Testis (tissue), 3 donors: Measurements from ENCODE around the gene DDA1. TPM values are rescaled to one million over a fixed set of nuclear protein-coding genes. Genes with fewer than 3 reads are reported as not detected.

Experiments
- DNase-seq: peaks from one replicate; pipeline ENCODE4 v3.0.0-alpha.2; 2019
- H3K27ac ChIP-seq, 2 donors: fragments of 200-600 bp; sonication (generic); one replicate each; pipeline ENCODE4 v1.5.1; 2019
- H3K27me3 ChIP-seq: fragments of 200-600 bp; sonication (generic); one replicate; pipeline ENCODE4 v1.5.1; 2019
- H3K36me3 ChIP-seq: fragments of 200-600 bp; sonication (generic); one replicate; pipeline ENCODE4 v1.5.1; 2017; ENCODE audit warnings: low read depth; ENCODE audit errors: missing control alignments
- H3K4me1 ChIP-seq: fragments of 200-600 bp; sonication (generic); one replicate; pipeline ENCODE4 v1.5.1; 2019
- H3K4me3 ChIP-seq, 2 donors: fragments of 200-600 bp; sonication (generic); one replicate each; pipeline ENCODE4 v1.5.1; 2017 to 2019
- H3K9me3 ChIP-seq: fragments of 200-600 bp; sonication (generic); one replicate; pipeline ENCODE4 v1.5.1; 2017
- POLR2A ChIP-seq: fragments of 450-650 bp; IDR thresholded peaks from one replicate; pipeline ENCODE4 v1.6.1; 2017; ENCODE audit warnings: antibody characterized with exemption, mild to moderate bottlenecking, moderate library complexity
- WGBS, 2 donors: methylation state at CpG; one replicate each; pipeline ENCODE4 v1.1.5; 2018; 5-methylcytosine and 5-hydroxymethylcytosine counted together
- intact Hi-C: fragments of 100-400 bp; cut with DNase I; formaldehyde crosslinking; loops from one replicate; pipeline ENCODE4 v1.15.1; 2023; ENCODE audit warnings: low total_unique reads
- polyA plus RNA-seq: library from polyadenylated mRNA; stranded (reverse); fragments of 350-450 nt; fragmentation: Illumina TruSeq; extraction: RNeasy Lipid Tissue Mini Kit (QIAGEN cat#74804); gene quantifications from one replicate; pipeline ENCODE4 v1.2.3, GENCODE V29; 2014; ENCODE audit warnings: low read depth, low replicate concordance; ENCODE audit not compliant: insufficient read depth
- total RNA-seq, 2 donors: library from RNA; depleted of rRNA; stranded (reverse); fragments of >200 nt; gene quantifications; one replicate each; pipeline ENCODE4 v1.2.3, GENCODE V29; 2016
- TF ChIP-seq, protein P1 (sequence below), 3 experiments: fragments of 450-650 bp in 2 of 3; fragments of 200-600 bp in 1 of 3; sonication (generic) in 1 of 3; IDR thresholded peaks; one replicate each; pipeline ENCODE4 v1.5.1; 2016 to 2019; ENCODE audit warnings: antibody characterized with exemption in 3 of 3, mild to moderate bottlenecking in 2 of 3, moderate library complexity in 1 of 3

DDA1 gene
- total and polyA plus RNA-seq, 3 donors from 2014 or later: 46.4 to 123 (median 55.5) TPM

DNA sequence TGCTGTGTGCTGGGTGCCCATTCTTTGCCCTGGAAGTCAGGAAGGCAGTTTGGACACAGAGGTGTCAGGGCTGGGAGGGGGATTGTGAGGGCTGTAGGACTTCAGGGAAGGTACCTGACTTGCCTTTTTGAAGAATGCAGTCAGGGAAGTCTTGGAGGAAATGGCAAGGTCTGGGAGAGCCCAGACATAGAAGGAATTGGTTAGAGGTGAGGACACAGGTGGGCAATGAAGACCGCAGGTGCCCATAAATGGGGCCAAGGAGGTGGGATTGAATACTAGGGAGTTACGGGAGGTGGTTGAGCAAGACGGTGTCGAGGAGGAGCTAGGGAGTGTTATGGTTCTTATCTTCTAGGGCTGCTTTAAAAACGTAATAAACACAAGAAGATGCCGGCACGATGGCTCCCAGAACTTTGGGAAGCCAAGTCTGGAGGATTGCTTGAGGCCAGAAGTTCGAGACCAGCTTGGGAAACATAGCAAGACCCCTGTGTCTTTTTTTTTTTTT, 1.4 kb upstream of the DDA1 start:
- Histone ChIP-seq H3K36me3 (no peaks in the 10 kb centered on the region), H3K9me3 (no peaks in the 10 kb centered on the region), H3K27me3 (no peaks in the 10 kb centered on the region), H3K27ac (no peak overlapping the region), H3K4me3 (no peak overlapping the region), H3K4me1 (peaks cover 44% of the 10 kb centered on the region)
- TF ChIP-seq, protein P1, sequence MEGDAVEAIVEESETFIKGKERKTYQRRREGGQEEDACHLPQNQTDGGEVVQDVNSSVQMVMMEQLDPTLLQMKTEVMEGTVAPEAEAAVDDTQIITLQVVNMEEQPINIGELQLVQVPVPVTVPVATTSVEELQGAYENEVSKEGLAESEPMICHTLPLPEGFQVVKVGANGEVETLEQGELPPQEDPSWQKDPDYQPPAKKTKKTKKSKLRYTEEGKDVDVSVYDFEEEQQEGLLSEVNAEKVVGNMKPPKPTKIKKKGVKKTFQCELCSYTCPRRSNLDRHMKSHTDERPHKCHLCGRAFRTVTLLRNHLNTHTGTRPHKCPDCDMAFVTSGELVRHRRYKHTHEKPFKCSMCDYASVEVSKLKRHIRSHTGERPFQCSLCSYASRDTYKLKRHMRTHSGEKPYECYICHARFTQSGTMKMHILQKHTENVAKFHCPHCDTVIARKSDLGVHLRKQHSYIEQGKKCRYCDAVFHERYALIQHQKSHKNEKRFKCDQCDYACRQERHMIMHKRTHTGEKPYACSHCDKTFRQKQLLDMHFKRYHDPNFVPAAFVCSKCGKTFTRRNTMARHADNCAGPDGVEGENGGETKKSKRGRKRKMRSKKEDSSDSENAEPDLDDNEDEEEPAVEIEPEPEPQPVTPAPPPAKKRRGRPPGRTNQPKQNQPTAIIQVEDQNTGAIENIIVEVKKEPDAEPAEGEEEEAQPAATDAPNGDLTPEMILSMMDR (IDR thresholded peaks at IDR 0.05): no peak
- TF ChIP-seq POLR2A: no peak
- 65 to 69% methylated on average over 8 of the region's 8 CpGs for WGBS, 2 donors
- intact Hi-C loops: no loop called here
- DNase-seq: no peak

DNA sequence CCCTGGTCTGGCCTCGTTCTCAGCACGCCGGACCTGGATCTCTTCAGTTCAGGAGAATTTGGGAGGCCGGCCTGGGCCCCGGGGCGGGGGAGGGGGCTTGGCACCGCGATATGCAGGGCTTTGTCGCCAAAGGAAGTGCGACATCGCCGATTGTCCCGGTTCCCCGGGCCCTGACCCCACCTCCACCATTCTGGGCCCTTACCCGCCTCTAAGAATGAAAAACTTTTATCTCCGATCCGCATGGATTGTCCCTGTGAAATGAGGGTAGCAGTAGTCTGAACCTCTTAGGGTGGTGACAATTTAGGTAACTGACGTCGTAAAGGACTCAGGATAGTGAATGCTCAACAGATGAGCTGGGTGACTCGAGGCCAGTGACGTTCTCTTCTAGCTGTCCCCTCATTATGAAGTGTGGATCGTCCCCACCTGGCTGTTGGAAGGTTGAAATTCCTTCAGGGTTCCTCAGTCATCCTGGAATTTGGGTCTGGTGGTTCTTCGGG, 650 bp downstream of the DDA1 start:
- no peaks in the 10 kb centered on the region for H3K36me3 ChIP-seq
- peaks cover 29% of the 10 kb centered on the region for H3K4me1 ChIP-seq

DNA sequence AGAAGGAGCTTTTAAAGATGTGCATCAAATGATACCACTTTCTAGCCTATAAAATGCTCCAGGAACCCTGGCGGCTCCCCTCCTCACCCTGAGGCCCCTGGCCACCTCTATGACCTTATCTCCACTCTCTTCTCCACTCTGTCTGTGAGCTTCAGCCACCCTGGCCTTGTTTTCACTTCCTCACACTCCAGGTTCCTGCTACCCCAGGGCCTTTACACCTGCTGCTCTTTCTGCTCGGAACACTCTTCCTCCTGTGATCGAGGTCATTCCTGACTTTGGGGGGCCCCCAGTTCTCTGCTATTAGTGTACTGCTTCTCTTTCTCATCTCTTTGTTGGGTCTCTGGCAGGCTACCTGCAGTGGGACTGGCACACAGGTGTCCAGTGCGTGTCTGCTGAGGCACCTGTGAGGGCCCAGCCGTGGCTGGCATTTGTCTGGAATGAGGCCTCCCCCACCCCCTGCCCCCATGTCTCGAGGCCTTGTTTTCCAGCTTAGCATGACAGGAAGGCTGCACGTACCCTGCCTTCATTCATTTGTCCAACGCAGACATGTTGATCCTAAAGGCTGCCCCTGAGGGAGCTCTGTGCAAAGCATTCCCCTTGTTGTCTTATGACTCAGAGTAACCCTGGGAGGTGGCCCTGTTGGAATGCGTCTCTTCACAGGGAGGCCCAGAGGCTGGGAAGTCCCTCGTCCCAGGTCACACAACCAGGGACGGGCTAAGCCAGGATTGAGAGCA, 2.3 kb downstream of the DDA1 start:
- Histone ChIP-seq H3K36me3 (no peaks in the 10 kb centered on the region), H3K9me3 (no peaks in the 10 kb centered on the region), H3K27me3 (no peaks in the 10 kb centered on the region), H3K4me3 (no peak overlapping the region), H3K4me1 (peaks cover 23% of the 10 kb centered on the region), H3K27ac (no peak overlapping the region)
- no peak for DNase-seq
- intact Hi-C loops: no loop called here
- WGBS, 2 donors: 64 to 78% methylated on average over 8 to 11 of the region's 11 CpGs
- TF ChIP-seq, protein P1 (IDR thresholded peaks at IDR 0.05): no peak
- no peak for TF ChIP-seq POLR2A

More for the DNA sequence above, 650 bp downstream of the DDA1 start:
- no peak for TF ChIP-seq POLR2A
- TF ChIP-seq, protein P1 (IDR thresholded peaks at IDR 0.05): no peak
- WGBS, 2 donors: 6% methylated on average over 13 to 23 of the region's 23 CpGs
- H3K4me3 ChIP-seq: peak overlapping the region; percentile 79 to 98
- no peaks in the 10 kb centered on the region for H3K27me3 ChIP-seq
- H3K9me3 ChIP-seq: no peaks in the 10 kb centered on the region
- H3K27ac ChIP-seq: peak overlapping the region; percentile 64 to 74
- intact Hi-C loops: no loop called here
- DNase-seq: no peak

DNA sequence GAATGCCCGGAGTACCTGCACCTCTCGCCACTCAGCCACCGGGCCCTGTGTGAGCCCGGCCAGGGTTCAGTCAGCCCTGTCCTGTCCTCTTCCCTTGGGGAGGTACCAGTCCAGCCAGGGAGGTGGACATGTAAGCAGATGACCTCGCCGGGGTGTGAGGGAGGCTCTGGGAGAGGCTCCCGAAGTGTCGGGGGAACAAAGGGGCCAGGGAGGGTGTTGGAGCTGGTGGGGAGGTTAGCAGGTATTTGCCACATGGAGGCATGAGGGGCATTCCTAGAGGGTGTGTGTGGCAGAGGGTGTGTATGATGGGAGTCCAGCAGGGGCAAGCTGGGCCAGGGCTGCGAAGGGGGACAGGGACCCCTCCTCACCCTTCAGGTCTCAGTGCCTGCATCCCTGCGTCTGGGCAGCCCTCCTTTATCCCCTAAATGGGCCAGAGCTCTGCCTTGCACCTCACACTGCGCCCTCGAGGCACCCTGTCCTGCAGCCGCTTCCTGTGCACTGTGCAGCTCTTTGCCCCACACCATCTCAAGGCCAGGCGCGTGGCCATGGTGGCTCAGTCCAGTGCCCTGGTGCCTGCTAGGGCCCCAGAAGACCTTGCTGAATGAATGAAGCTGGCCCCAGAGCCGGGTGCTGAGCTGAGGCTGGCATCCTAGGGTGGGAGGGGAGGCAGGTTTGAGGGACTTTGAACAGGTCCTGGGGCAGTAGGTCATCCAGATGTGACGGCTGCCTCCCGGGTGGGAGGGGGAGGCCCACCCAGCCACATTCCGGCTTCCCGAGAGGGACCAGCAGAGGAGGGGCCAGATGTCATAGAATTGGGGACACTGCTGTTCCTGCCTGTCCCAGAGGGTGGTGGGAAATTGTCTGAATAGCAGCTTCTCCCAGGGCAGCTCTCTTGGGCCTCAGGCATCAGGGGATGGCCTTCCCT, 3.1 kb downstream of the DDA1 start:
- H3K9me3 ChIP-seq: no peaks in the 10 kb centered on the region
- H3K27me3 ChIP-seq: no peaks in the 10 kb centered on the region
- DNase-seq: no peak
- WGBS, 2 donors: 76 to 77% methylated on average over 11 to 20 of the region's 20 CpGs
- TF ChIP-seq POLR2A: no peak
- TF ChIP-seq, protein P1 (IDR thresholded peaks at IDR 0.05): no peak
- no peaks in the 10 kb centered on the region for H3K36me3 ChIP-seq
- H3K4me3 ChIP-seq: no peak overlapping the region
- H3K4me1 ChIP-seq: peaks cover 16% of the 10 kb centered on the region
- no peak overlapping the region for H3K27ac ChIP-seq
- intact Hi-C loops: no loop called here
